GM12874 (cell line): Measurements from ENCODE around the gene EHBP1L1.

Experiments used
- TF ChIP-seq, protein P1 (sequence below): IDR thresholded peaks from 2 replicates; pipeline ENCODE4 v1.5.1; 2011; ENCODE audit warnings: low read depth, mild to moderate bottlenecking, control low read depth, low read length, moderate library complexity; ENCODE audit not compliant: insufficient read depth

EHBP1L1 gene

DNA sequence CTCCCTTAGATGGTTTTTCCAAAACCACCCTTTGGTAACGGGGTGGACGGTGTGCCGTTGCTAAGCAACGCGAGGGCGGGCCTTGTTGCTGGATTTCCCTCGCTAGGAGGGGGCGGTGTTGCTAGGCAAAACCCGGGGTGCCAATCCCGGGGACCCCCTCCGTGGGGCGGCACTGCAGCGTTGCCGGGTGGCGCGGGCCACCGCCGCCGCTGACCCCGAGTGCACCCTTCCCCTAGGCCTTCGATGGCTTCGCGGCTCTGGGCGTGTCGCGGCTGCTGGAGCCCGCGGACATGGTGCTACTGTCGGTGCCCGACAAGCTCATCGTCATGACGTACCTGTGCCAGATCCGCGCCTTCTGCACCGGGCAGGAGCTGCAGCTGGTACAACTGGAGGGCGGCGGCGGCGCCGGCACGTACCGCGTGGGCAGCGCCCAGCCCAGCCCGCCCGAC, 8.9 kb downstream of the EHBP1L1 start:
- TF ChIP-seq, protein P1, sequence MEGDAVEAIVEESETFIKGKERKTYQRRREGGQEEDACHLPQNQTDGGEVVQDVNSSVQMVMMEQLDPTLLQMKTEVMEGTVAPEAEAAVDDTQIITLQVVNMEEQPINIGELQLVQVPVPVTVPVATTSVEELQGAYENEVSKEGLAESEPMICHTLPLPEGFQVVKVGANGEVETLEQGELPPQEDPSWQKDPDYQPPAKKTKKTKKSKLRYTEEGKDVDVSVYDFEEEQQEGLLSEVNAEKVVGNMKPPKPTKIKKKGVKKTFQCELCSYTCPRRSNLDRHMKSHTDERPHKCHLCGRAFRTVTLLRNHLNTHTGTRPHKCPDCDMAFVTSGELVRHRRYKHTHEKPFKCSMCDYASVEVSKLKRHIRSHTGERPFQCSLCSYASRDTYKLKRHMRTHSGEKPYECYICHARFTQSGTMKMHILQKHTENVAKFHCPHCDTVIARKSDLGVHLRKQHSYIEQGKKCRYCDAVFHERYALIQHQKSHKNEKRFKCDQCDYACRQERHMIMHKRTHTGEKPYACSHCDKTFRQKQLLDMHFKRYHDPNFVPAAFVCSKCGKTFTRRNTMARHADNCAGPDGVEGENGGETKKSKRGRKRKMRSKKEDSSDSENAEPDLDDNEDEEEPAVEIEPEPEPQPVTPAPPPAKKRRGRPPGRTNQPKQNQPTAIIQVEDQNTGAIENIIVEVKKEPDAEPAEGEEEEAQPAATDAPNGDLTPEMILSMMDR: no peak

DNA sequence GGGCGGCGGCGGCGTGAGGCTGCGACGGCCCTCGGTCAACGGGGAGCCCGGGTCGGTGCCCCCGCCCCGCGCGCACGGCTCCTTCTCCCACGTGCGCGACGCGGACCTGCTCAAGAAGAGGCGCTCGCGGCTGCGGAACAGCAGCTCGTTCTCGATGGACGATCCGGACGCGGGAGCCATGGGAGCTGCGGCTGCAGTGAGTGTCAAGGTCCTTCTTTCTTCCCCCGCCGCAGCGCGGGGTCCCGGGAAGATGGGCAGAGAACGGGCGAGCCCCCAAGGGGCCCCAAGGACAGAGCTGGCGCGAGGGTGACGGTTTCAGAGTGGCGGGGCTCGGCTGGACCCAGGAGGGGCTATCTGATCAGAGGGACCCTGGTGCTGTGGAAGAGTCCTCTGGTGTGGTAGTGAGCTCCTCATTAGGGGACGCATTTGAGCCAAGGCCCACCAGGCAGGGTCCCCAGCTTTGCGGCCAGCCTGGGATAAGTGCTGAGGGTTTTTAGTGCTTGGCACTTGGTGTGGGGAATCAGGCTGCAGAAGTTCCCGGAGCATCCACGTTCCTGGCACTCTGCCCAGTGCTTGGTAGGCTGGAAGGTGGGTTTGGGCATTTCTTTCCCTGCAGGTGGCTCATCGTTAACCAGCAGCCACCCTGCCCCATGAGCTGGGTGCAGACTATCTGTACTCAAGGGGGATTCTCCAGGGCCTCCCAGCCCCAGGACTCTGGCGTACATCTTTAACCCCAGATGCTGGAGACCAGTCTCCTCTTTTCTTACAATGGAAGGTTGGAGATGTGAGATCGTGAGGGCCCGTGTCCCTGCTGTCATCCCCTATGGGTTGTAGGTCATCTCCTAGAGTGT, 9.8 kb downstream of the EHBP1L1 start:
- TF ChIP-seq, protein P1: no peak

DNA sequence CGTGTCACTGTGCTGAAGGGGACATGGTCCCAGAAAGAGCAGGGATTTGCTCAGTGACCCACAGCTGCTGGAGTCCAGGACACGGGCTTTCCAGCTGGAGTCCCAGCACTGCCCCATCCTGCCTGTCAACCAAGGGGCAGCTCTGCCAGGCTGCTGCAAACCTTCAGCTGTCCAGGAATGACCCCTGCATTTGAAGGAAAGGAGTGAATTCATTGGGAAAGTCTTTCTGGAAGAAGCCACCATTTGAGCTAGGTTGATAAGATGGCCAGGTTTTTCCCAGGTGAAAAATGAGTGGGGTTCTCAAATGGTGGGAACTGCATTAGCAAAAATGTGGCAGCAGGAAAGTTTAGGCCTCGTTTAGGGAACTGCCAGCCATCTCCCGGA, 10.4 kb downstream of the EHBP1L1 start:
- TF ChIP-seq, protein P1: no peak

DNA sequence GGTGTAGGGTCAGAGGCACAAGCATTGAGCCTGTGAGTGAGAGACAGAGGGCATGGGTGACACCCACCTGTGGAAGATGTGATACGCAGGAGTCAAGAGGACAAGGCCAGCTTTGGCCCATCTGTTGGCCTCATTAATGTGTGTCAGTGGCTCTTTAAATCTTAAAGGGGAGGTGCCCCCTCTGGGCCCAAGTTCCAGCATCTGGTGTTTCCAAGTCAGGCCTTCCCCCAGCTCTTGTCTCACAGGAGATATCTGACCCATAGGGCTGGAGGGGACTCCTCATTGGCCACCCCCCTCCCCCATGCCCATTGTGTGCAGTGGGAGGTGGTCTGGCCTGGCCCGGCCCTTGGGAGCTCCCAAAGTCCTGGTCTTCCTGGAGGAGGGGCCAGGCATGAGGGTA, 10.8 kb downstream of the EHBP1L1 start:
- TF ChIP-seq, protein P1: no peak

DNA sequence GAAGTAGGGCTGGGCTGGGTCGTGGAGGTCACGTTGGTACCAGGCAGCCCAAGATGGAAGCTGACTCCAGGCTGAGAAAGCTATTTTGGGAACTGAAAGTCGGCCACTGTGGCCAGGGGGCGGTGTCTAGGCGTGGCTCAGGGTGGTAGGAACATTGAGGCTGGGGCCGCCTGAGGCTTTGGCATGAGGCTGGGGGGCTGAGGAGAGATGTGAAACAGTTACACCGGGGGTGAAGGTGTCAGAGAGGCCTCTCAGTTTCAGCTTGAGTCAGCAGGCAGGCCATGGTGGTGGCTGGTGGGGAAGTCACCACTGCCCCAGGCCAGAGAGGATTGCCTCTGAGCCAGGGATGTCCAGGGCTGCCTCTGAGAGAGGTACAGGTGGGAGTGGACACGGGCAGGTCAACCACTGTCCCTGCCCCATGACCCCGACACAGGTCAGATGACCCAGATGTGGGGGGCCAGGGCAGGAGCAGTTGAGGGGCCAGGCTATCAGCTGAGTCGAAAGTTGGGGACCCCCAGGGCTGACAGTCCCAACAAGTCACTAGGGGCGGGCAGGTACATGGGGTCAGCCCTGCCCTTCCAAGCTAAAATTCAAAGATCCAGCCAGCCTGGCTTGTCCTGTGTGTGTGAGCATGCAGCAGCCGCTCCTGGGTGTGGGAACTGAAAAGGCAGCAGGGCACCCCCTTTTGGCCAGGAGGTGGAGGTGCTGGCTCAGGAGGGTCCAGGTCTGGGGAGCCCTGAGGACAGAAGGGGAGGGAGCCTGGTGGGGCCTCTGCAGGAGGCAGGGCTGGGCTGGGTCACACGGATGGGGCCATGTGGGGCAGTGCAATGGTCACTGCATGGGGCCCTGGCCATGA, 12.6 kb downstream of the EHBP1L1 start:
- TF ChIP-seq, protein P1: peak; percentile 90

DNA sequence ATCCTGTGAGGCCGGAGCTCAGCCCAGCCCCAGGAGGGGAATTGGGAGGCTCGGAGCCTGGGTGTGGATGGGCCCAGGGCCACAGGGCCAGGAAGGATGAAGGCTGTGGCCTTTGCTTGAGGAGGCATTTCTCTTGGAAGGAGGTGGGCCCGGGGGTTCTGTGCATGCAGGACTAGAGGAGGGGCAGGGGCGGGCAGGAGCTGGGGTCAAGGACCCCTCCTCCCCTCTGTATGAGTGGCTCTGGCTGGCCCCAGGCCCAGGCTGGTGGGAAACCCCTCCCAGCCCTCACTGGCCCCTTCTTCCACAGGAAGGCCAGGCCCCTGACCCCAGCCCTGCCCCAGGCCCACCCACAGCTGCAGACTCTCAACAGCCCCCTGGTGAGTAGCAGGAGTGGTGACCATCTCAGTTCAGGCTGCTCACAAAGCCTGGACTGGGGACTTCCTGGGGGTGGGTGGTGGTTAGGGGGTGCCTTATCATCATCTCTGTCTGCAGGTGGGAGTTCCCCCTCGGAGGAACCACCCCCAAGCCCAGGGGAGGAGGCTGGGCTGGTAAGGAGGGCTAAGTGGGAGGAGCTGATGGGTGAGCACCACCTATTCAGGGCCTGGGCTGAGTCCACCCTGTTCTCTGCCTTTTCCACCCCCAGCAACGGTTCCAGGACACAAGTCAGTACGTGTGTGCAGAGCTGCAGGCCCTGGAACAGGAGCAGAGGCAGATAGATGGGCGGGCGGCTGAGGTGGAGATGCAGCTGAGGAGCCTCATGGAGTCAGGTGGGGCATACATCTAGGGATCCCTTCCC, 13.8 kb downstream of the EHBP1L1 start:
- TF ChIP-seq, protein P1: no peak
